Stomach smooth muscle (tissue), 2 donors: ENCODE measurements around the gene RBMS2.
A peak's percentile ranks its signal among the peaks of the same experiment; 100 is the strongest.

ENCODE experiments used
- H3K27ac ChIP-seq: one replicate; pipeline ENCODE4 v1.7.0; 2013; ENCODE audit warnings: mild to moderate bottlenecking, low read length, inconsistent platforms
- H3K27me3 ChIP-seq, 2 donors: one replicate each; pipeline ENCODE4 v1.7.0; 2013; ENCODE audit warnings: low read length in 2 of 2; ENCODE audit not compliant: insufficient read depth in 2 of 2, control insufficient read depth in 1 of 2
- H3K36me3 ChIP-seq, 2 donors: one replicate each; pipeline ENCODE4 v1.7.0; 2013; ENCODE audit warnings: low read length in 2 of 2; ENCODE audit not compliant: control insufficient read depth in 2 of 2, insufficient read depth in 2 of 2
- H3K4me1 ChIP-seq: one replicate; pipeline ENCODE4 v1.7.0; 2013; ENCODE audit warnings: low read length; ENCODE audit not compliant: control insufficient read depth, insufficient read depth
- H3K4me3 ChIP-seq, 2 donors: one replicate each; pipeline ENCODE4 v1.7.0; 2013; ENCODE audit warnings: low read length in 2 of 2
- H3K9ac ChIP-seq, 2 donors: one replicate each; pipeline ENCODE4 v1.7.0; 2013; ENCODE audit warnings: low read length in 2 of 2, mild to moderate bottlenecking in 1 of 2
- H3K9me3 ChIP-seq, 2 donors: one replicate each; pipeline ENCODE4 v1.7.0; 2013; ENCODE audit warnings: low read length in 2 of 2; ENCODE audit not compliant: control insufficient read depth in 2 of 2
- donor health status: healthy.
- donor health status: Pancreatic carcinoma.

The RBMS2 gene

DNA sequence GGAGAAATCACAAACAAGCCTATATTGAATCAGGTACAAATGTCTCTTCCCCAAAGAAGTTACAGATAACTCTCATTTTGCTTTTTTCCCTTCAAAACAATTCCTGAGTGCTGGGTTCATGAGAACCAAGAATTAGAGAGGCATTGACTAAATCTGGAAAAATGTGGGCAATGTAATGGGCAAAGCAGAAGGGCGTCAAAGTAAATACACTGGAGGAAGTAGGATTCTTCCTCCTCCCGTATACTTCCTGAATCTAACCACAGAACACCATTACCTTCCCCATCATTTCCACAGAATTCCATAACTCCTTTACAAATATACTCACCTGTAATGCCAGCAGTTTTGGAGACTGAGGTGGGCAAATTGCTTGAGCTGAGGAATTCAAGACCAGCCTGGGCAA, 3.0 kb upstream of the RBMS2 start:
- Histone ChIP-seq H3K9ac (no peak overlapping the region), H3K36me3 (no peaks in the 10 kb centered on the region), H3K27ac (no peak overlapping the region), H3K27me3 (no peaks in the 10 kb centered on the region), H3K4me3 (no peak overlapping the region), H3K4me1 (no peaks in the 10 kb centered on the region), H3K9me3 (no peaks in the 10 kb centered on the region)

DNA sequence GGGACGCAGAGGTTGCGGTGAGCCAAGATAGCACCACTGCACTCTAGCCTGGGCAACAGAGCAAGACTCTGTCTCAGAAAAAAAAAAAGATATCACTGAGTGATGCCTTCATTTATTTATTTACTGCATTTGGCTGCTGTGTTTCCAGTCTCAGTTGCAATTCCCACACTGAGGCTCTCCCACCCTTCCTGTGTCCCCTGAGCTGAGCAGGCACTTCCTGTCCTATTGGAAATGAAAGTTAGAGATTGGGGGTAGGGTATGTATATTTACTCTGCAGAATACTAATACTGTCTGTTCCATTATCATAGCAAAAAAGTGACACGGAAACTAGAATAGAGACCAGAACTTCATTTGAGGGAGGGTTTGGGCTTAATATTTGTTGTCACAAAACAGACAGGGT, 1.6 kb upstream of the RBMS2 start:
- no peak overlapping the region for H3K4me3 ChIP-seq

DNA sequence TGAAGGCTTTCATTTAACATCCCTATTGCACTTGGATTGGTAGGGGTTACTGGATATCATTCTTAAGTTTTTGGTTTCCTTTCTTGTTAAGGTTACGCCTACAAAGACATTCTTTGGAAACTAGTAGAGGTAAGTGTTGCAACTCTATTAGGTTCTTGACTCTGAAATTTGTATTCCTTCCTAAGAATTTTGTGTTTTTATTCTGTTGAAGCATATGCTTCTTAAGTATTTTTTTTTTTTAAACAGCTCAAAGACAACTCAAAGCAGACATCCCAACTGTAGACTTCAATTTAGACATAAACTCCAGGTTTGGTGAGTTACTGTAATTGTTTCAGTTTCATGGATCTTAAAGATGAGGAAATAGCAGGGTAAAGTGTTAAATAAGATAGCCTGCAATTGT, 1.1 kb upstream of the RBMS2 start:
- no peaks in the 10 kb centered on the region for H3K27me3 ChIP-seq
- H3K4me1 ChIP-seq, result no peaks in the 10 kb centered on the region
- peak overlapping the region; percentile 1 for H3K27ac ChIP-seq
- H3K36me3 ChIP-seq, result no peaks in the 10 kb centered on the region
- no peaks in the 10 kb centered on the region for H3K9me3 ChIP-seq
- H3K9ac ChIP-seq, result peak overlapping the region in 1 of 2 donors; percentile 87
- peak overlapping the region in 1 of 2 donors; percentile 53 for H3K4me3 ChIP-seq

More for the DNA sequence above, 1.6 kb upstream of the RBMS2 start:
- Histone ChIP-seq H3K9me3 (no peaks in the 10 kb centered on the region), H3K36me3 (no peaks in the 10 kb centered on the region), H3K9ac (no peak overlapping the region), H3K27ac (peak overlapping the region; percentile 1), H3K4me1 (no peaks in the 10 kb centered on the region), H3K27me3 (no peaks in the 10 kb centered on the region)

DNA sequence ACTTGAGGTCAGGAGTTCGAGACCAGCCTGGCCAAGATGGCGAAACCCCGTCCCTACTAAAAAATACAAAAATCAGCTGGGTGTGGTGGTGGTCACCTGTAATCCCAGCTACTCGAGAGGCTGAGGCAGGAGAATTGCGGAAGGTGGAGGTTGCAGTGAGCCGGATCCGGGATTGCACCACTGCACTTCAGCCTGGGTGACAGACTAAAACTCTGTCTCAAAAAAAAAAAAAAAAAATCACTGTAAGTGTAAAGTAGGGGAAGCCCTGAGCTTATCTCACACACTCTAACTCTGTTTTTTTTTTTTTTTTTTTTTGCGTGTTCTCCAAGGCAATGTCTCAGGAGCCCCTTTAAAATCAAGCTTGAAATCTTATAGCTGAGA, 421 bp upstream of the RBMS2 start:
- Histone ChIP-seq H3K9me3 (no peaks in the 10 kb centered on the region), H3K9ac (peak overlapping the region; percentile 86 to 87), H3K4me1 (no peaks in the 10 kb centered on the region)

DNA sequence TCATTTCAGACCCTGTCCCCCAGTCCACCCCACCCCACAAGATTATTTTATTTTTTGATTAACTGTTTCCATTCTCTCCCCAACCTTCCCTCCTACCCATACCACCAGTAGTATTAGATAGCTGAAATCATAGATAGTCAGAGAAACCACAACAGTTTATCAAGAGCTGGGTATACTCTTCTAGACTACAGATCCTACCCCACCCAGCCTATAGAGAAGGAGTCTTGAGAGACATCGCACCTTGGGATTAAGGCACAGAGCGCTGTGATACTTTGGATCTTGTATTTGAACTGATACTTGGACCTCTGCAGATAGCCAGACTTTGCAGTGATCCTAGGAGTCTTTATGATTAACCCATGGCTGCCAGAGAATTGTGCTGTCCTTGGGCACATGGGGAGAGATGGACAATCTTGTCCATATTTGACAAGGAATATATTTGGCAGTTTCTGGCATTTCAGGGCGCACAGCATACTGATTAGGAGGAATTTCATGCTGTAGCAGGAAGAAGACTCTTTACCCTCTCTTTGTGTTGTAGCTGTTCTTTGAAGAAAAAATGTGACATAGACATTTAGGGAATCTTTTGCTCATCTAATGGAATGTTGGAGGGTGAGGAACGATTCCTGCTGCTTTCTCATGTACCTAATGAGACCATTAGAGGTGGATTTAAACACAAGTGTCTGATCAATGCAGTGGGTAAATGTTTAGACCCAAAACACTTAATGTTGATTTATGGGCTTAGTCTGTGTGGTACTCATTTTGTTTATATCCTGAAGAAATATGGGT, 982 bp downstream of the RBMS2 start:
- H3K9ac ChIP-seq, result peak overlapping the region; percentile 87 to 94
- H3K27me3 ChIP-seq, result no peaks in the 10 kb centered on the region
- no peaks in the 10 kb centered on the region for H3K4me1 ChIP-seq
- no peaks in the 10 kb centered on the region for H3K9me3 ChIP-seq
- no peaks in the 10 kb centered on the region for H3K36me3 ChIP-seq
- peak overlapping the region; percentile 86 to 95 for H3K4me3 ChIP-seq
- peak overlapping the region; percentile 88 for H3K27ac ChIP-seq

More for the DNA sequence above, 421 bp upstream of the RBMS2 start:
- H3K36me3 ChIP-seq, result no peaks in the 10 kb centered on the region
- H3K4me3 ChIP-seq, result peak overlapping the region; percentile 53 to 86
- H3K27ac ChIP-seq, result peak overlapping the region; percentile 88
- no peaks in the 10 kb centered on the region for H3K27me3 ChIP-seq

DNA sequence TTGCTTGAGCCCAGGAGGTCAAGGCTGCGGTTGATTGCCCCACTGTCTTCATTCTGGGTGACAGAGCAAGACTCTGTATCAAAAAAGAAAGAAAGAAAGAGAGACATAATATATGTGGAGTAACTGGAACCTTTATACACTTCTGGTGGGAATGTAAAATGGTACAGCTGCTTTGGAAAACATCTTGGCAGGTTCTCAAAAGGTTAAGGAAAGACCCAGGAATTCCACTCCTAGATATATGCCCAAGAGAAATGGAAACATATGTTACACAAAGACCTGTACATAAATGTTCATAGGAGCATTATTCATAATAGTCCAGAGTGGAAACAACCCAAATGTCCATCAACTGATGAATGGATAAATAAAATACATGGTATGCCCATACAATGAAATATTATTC, 7.2 kb downstream of the RBMS2 start:
- H3K4me3 ChIP-seq, result no peak overlapping the region
- no peaks in the 10 kb centered on the region for H3K36me3 ChIP-seq
- no peaks in the 10 kb centered on the region for H3K27me3 ChIP-seq
- no peak overlapping the region for H3K9ac ChIP-seq
- H3K4me1 ChIP-seq, result peaks cover 2% of the 10 kb centered on the region
- H3K27ac ChIP-seq, result no peak overlapping the region
- no peaks in the 10 kb centered on the region for H3K9me3 ChIP-seq

DNA sequence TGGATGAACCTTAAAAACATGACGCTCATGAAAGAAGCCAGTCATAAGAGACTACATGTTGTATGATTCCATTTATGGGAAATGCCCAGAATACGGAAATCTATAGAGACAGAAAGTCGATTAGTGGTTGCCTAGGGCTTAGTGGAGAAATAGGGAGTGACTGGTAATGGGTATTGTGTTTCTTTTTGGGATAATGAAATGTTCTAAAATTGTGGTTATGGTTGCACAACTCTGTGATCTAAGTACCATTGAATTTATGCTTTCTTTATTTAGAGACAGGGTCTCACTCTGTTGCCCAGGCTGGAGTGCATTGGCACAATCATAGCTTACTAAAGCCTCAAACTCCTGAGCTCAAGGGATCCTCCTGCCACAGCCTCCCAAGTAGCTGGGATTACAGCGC, 8.0 kb downstream of the RBMS2 start:
- no peak overlapping the region for H3K4me3 ChIP-seq
- H3K4me1 ChIP-seq, result peaks cover 2% of the 10 kb centered on the region
- H3K9me3 ChIP-seq, result no peaks in the 10 kb centered on the region
- H3K27ac ChIP-seq, result no peak overlapping the region
- H3K9ac ChIP-seq, result no peak overlapping the region
- H3K36me3 ChIP-seq, result no peaks in the 10 kb centered on the region
- H3K27me3 ChIP-seq, result no peaks in the 10 kb centered on the region

DNA sequence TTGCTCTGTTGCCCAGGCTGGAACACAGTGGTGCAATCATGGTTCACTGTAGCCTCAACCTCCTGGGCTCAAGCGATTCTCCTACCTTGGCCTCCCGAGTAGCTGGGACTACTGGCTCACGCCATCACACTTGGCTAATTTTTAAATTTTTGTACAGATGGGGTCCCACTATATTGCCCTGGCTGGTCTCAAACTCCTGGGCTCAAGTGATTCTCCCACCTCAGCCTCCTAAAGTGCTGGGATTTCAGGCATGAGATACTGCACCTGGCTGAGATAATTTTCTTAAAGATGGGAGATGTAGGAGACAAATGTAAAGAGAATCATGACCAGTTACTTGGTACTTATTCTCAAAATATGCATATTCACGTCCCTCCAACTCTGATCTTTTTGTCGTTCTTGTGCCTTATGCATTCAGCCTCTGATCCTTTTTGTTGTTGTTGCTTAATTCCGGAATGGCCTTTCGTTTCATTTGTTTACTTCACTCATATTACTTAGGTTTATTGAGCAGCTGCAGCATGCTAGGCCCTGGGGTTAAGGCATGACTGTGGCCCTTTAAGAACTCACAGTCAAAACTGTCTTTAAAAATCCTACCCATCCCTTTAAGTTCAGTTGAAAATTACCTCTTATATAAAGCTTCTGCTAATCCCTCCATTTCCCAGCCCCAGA, 8.9 kb downstream of the RBMS2 start:
- Histone ChIP-seq H3K27ac (no peak overlapping the region), H3K4me3 (no peak overlapping the region), H3K27me3 (no peaks in the 10 kb centered on the region), H3K9ac (no peak overlapping the region), H3K36me3 (no peaks in the 10 kb centered on the region), H3K4me1 (peaks cover 2% of the 10 kb centered on the region), H3K9me3 (no peaks in the 10 kb centered on the region)

DNA sequence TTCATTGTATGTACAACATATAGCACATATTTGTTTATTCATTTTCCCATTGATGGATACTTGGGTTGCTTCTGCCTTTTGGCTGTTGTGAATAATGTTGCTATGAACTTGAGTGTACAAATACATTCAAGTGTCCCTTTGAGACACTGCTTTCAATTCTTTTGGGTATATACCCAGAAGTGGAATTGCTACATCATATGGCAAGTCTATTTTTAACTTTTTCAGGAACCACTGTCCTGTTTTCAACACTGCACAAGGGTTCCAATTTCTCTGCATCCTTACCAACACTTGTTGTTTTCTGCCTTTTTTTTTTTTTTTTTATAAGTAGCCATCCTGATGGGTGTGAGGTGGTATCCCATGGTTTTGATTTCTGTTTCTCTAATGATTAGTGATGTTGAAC, 15.9 kb downstream of the RBMS2 start:
- Histone ChIP-seq H3K4me3 (no peak overlapping the region), H3K9ac (no peak overlapping the region), H3K9me3 (no peaks in the 10 kb centered on the region), H3K36me3 (no peaks in the 10 kb centered on the region), H3K4me1 (no peaks in the 10 kb centered on the region), H3K27ac (no peak overlapping the region), H3K27me3 (no peaks in the 10 kb centered on the region)

DNA sequence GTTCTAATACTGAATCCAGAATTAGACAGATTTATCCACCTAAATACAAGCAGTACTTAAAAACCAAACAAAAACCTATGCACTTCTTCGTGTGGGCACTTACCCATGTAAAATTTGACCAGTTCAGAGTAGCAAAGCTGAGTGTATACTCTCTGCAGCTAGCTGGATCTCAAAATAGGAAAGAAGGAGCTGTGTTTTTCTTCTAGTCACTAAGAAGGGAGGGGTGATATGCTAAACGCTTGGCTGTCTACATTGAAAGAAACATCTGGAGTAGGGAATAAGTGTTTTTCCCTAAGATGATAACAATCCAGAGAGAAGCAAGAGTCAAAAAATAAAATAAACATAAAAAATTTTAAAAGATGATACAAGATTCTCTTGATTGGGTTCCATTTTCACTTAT, 20.0 kb downstream of the RBMS2 start:
- Histone ChIP-seq H3K27me3 (no peaks in the 10 kb centered on the region), H3K36me3 (no peaks in the 10 kb centered on the region), H3K4me3 (no peak overlapping the region), H3K4me1 (no peaks in the 10 kb centered on the region), H3K27ac (no peak overlapping the region), H3K9me3 (no peaks in the 10 kb centered on the region), H3K9ac (no peak overlapping the region)

DNA sequence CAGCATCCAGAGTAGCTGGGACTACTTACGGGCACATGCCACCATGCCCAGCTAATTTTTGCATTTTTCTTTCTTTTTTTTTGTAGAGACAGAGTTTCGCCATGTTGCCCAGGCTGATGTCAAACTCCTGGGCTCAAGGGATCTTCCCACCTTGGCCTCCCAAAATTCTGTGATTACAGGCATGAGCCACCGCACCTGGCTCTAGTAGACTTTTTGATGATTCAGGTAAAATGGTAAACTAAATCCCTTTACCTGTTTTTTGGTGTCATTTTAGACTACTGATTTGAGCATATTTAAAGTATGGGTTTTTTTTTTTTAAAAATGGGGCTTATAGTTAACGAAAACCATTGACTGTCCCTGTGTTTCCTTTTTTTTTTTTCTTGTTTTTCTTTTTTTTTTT, 20.5 kb downstream of the RBMS2 start:
- no peak overlapping the region for H3K4me3 ChIP-seq
- no peak overlapping the region for H3K27ac ChIP-seq
- H3K36me3 ChIP-seq, result no peaks in the 10 kb centered on the region
- no peaks in the 10 kb centered on the region for H3K4me1 ChIP-seq
- no peaks in the 10 kb centered on the region for H3K9me3 ChIP-seq
- H3K27me3 ChIP-seq, result no peaks in the 10 kb centered on the region
- H3K9ac ChIP-seq, result no peak overlapping the region
